Fibroblast of villous mesenchyme (primary cell): ENCODE data around the gene SLC6A7. TPM values are rescaled to one million over a fixed set of nuclear protein-coding genes. Genes with fewer than 3 reads are reported as not detected.
A peak's percentile ranks its signal among the peaks of the same experiment; 100 is the strongest.

Experiments used
- DNase-seq: peaks from one replicate; pipeline ENCODE4 v3.0.0-alpha.2; 2010; ENCODE audit warnings: low read depth
- H3K4me3 ChIP-seq: 2 replicates; pipeline ENCODE4 v1.5.1; 2011; ENCODE audit warnings: low read depth, mild to moderate bottlenecking, low read length
- total RNA-seq: library from RNA; depleted of rRNA; stranded (reverse); fragments of >200 nt; gene quantifications from 2 replicates; pipeline ENCODE4 v1.2.3, GENCODE V29; 2012
- TF ChIP-seq, protein P1 (sequence below): IDR thresholded peaks from 2 replicates; pipeline ENCODE4 v1.5.1; 2012; ENCODE audit warnings: low read depth, mild to moderate bottlenecking, low read length; ENCODE audit not compliant: insufficient read depth

Gene SLC6A7
- total RNA-seq, 1 donor, result under 0.01 TPM

DNA sequence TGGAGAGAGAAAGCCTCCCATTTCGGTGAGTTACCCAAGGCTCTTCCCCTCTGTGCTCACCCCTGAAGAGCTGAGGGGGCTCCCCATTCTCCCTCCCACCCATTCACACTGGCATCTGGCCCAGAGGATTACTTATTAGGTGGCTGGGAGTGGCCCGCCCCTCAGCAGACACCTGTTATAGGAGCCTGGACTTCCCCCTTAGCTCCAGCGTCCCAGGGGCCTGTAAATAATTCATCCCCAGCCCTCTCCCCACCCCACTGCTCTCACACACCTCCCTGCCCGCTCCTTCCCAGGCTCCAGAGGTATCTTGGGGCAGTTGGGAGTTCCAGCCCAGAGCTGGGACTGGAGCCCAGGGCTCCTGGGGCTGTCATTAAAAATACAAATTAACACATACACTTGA is 11.6 kb upstream of the SLC6A7 start:
- DNase-seq, result no peak
- H3K4me3 ChIP-seq, result no peak overlapping the region
- TF ChIP-seq, protein P1, sequence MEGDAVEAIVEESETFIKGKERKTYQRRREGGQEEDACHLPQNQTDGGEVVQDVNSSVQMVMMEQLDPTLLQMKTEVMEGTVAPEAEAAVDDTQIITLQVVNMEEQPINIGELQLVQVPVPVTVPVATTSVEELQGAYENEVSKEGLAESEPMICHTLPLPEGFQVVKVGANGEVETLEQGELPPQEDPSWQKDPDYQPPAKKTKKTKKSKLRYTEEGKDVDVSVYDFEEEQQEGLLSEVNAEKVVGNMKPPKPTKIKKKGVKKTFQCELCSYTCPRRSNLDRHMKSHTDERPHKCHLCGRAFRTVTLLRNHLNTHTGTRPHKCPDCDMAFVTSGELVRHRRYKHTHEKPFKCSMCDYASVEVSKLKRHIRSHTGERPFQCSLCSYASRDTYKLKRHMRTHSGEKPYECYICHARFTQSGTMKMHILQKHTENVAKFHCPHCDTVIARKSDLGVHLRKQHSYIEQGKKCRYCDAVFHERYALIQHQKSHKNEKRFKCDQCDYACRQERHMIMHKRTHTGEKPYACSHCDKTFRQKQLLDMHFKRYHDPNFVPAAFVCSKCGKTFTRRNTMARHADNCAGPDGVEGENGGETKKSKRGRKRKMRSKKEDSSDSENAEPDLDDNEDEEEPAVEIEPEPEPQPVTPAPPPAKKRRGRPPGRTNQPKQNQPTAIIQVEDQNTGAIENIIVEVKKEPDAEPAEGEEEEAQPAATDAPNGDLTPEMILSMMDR, result no peak

DNA sequence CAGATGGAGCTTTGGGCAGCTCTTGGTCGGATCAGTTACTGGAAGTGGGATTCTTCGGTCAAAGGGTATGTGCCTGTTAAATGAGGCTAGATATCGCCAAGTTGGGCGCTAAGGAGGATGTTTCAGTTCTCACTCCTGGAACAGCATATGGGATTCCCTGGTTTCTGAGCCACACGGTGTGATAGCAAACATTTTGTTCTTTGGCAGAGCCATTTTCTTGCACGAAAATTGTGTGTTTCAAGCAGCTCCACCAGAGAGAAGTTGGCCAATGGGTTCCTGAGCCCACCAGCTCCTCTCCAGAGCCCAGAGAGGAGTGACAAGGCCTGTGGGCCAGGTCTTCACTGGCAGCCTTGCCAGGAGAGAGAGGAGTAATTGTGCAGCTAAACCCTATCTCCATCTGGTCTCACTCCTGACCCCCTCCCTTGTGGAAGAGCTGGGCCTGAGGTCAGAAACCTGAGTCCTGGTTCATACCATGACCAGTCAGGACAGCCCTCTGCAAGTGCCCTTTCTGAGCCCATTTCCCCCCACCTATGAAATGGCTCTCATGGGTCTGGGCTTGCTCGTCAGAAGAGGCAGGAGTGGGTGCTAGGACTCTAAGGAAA is 10.7 kb upstream of the SLC6A7 start:
- TF ChIP-seq, protein P1, result no peak
- no peak overlapping the region for H3K4me3 ChIP-seq
- no peak for DNase-seq

DNA sequence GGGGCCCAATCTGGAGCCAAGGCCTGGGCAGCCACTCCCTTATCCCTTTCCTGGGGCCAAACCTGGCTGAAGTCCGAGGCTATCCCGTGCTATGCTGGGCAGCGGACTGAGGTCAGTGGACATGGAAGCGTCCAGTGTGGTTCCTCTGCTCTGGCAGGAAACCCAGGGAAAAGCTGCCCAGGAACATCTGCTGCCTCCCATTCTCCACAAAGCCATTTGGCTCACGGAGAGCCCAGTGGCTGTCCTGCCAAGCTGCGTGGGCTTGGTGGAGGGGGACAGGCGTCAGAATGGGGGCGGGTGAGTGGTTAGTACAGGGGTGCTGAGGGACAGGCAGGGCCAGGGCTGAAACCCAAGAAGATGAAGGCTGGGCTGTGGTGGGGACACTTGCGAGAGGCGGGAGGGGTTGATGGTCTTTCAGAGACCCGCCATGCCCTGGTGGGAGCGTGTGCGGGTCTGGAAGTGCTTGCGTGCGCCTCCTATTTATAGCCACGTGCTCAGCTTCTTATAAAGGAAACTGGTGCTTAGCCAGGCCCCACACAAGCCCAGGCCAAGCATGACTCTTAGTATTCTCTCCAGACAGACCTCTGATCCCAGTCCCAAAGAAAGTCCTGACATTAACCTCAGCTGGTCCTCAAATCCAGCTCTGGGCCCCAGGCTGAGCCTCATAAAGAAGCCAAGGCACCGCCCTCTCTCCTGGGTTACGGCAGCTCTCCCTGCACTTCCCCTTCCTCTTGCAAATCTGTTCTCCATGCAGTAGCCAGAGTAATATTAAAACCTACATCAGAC is 9.4 kb upstream of the SLC6A7 start:
- TF ChIP-seq, protein P1, result no peak
- DNase-seq, result peak; percentile 42
- H3K4me3 ChIP-seq, result no peak overlapping the region

DNA sequence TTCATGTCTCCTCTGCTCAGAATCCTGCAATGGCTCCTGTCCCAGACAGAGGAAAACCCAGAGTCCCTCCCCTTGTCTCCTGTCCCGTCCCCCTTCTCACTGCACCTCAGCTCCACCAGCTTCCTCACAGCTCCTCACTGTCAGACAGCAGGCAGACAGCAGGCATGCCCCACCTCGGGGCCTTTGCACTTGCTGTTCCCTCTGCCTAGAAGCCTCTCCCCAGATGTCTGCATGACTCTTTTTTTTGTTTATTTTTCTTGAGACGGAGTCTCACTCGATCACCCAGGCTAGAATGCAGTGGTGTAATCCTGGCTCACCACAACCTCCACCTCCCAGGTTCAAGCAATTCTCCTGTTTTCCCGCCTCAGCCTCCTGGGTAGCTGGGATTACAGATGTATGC is 8.8 kb upstream of the SLC6A7 start:
- DNase-seq, result peak; percentile 57
- TF ChIP-seq, protein P1, result no peak
- H3K4me3 ChIP-seq, result no peak overlapping the region

DNA sequence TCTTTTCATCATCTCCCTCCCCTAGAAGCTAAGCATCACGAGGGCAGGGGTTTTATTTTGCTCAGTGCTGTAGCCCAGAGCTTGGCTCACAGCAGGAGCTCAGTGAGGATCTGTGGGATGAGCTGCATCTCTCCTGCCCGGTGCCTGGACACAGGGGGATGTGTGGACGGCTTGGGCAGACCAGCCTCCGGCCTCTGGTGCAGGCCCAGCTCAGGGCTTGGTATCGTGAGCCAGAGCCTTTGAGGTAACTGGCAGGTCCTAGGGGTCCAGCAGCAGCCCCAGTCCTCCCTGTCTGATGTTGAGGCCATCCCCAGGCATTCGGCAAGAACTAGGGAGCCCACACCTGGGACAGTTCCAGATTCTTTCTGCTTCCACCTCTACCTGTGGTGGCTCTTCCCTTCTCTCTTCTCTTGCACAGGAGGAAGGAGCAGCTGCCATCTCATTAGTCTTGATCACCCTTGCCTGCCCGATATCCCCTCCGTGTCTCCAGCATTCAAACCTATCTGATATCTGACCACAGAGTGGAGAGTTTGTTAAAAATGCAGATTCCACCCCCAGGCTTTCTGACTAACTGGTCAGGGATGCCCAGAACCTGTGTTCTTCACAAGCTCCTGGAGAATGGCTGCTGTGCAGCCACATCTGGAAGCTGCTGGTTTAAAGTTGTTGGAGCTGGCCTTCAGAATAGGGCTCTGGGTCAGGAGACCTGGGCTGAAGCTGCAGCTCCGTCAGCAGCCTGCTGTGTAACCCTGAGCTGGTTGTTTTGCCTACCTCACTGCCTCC is 7.9 kb upstream of the SLC6A7 start:
- no peak for DNase-seq
- no peak overlapping the region for H3K4me3 ChIP-seq
- TF ChIP-seq, protein P1, result no peak

DNA sequence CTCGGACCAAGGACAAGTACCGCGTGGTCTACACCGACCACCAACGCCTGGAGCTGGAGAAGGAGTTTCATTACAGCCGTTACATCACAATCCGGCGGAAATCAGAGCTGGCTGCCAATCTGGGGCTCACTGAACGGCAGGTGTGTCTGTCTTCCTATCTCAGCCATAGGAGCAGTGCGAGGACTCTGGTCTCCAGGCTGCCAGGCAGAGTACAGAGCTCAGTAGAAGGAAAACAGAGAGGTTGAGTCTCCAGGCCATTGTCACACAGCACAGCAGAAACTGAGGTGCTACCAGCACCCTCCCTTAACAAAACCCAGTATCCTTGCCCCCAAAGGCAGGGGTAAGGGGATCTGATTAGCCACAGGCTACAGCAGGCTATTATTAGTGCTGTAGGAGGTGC is 7.1 kb upstream of the SLC6A7 start:
- no peak overlapping the region for H3K4me3 ChIP-seq

More for the DNA sequence above, 7.1 kb upstream of the SLC6A7 start:
- TF ChIP-seq, protein P1, result no peak
- no peak for DNase-seq
